HEK293T (cell line): Measurements from ENCODE around the gene SP100.
"Not testable (repeated sequence)": the region's sequence is repeated elsewhere in the genome, so short reads cannot be mapped to it uniquely, and the experiment has no call there.

ENCODE experiments used
- BHLHE40 ChIP-seq: fragments of 450-650 bp; IDR thresholded peaks from 2 replicates; pipeline ENCODE4 v1.6.1; 2016; ENCODE audit warnings: mild to moderate bottlenecking, moderate library complexity, borderline replicate concordance
- CTBP1 ChIP-seq: fragments of 450-650 bp; IDR thresholded peaks from 2 replicates; pipeline ENCODE4 v1.6.1; 2016; ENCODE audit warnings: borderline replicate concordance
- ELF4 ChIP-seq: fragments of 450-650 bp; IDR thresholded peaks from 2 replicates; pipeline ENCODE4 v1.6.1; 2017; ENCODE audit warnings: antibody characterized with exemption
- FOXA1 ChIP-seq: fragments of 450-650 bp; IDR thresholded peaks from 2 replicates; pipeline ENCODE4 v1.6.1; 2016; ENCODE audit warnings: mild to moderate bottlenecking
- FOXK2 ChIP-seq: fragments of 450-650 bp; IDR thresholded peaks from 2 replicates; pipeline ENCODE4 v1.6.1; 2016; ENCODE audit warnings: mild to moderate bottlenecking
- FOXM1 ChIP-seq: fragments of 450-650 bp; IDR thresholded peaks from 2 replicates; pipeline ENCODE4 v1.6.1; 2017; ENCODE audit warnings: mild to moderate bottlenecking, borderline replicate concordance
- NFRKB ChIP-seq: fragments of 450-650 bp; IDR thresholded peaks from 2 replicates; pipeline ENCODE4 v1.6.1; 2016; ENCODE audit warnings: mild to moderate bottlenecking, moderate library complexity
- SP1 ChIP-seq: fragments of 450-650 bp; IDR thresholded peaks from 2 replicates; pipeline ENCODE4 v1.6.1; 2017
- SUZ12 ChIP-seq: fragments of 450-650 bp; IDR thresholded peaks from 2 replicates; pipeline ENCODE4 v1.6.1; 2016; ENCODE audit warnings: mild to moderate bottlenecking

GRCh38 chr2:230491219-230491618 lies 75.2 kb downstream of the SP100 start:
- not testable (repeated sequence) for TF ChIP-seq SP1, BHLHE40, SUZ12, ELF4, FOXK2, FOXM1, FOXA1, CTBP1, NFRKB
